Type B pancreatic cell (in vitro differentiated cells): Measurements from ENCODE around the gene CTBP2. TPM values are rescaled to one million over a fixed set of nuclear protein-coding genes. Genes with fewer than 3 reads are reported as not detected.

ENCODE experiments used
- DNase-seq: peaks from one replicate; pipeline ENCODE4 v3.0.0; 2021; ENCODE audit warnings: mixed read lengths; ENCODE audit not compliant: unreplicated experiment; ENCODE audit errors: extremely low spot score
- H3K27ac Mint-ChIP-seq: 2 replicates; pipeline ENCODE4 v1.8.0; 2021; ENCODE audit warnings: mild to moderate bottlenecking, mixed read lengths
- H3K27me3 Mint-ChIP-seq: 2 replicates; pipeline ENCODE4 v1.8.0; 2021; ENCODE audit warnings: mixed read lengths
- H3K36me3 Mint-ChIP-seq: 2 replicates; pipeline ENCODE4 v1.8.0; 2021; ENCODE audit warnings: mixed read lengths
- H3K4me1 Mint-ChIP-seq: one replicate; pipeline ENCODE4 v1.8.0; 2021; ENCODE audit warnings: mixed read lengths; ENCODE audit not compliant: unreplicated experiment
- H3K4me3 Mint-ChIP-seq: 2 replicates; pipeline ENCODE4 v1.8.0; 2021; ENCODE audit warnings: mild to moderate bottlenecking, mixed read lengths
- H3K9me3 Mint-ChIP-seq: 2 replicates; pipeline ENCODE4 v1.8.0; 2021; ENCODE audit warnings: mixed read lengths
- CTCF ChIP-seq: fragments of 200-600 bp; sonication (generic); conservative IDR thresholded peaks from 2 replicates; pipeline ENCODE4 v1.5.0; 2021; ENCODE audit warnings: antibody characterized with exemption, mild to moderate bottlenecking
- total RNA-seq: library from RNA; stranded (reverse); gene quantifications from 2 replicates; pipeline ENCODE4 v1.2.1, GENCODE V29; 2021; ENCODE audit warnings: low replicate concordance

Gene CTBP2
- total RNA-seq, 1 donor from 2014 or later: 113 TPM

- no peak for DNase-seq
- H3K27me3 Mint-ChIP-seq: no peaks in the 10 kb centered on the region
- H3K36me3 Mint-ChIP-seq: peaks cover 33% of the 10 kb centered on the region
- no peaks in the 10 kb centered on the region for H3K9me3 Mint-ChIP-seq
- no peak overlapping the region for H3K27ac Mint-ChIP-seq
- no peak overlapping the region for H3K4me3 Mint-ChIP-seq
- TF ChIP-seq CTCF: no peak
- H3K4me1 Mint-ChIP-seq: peaks cover 68% of the 10 kb centered on the region
These were observed 127.0 kb downstream of the CTBP2 start for GRCh38 chr10:125033146-125033924.

GRCh38 chr10:125032474-125033020 is 127.8 kb downstream of the CTBP2 start:
- no peaks in the 10 kb centered on the region for H3K9me3 Mint-ChIP-seq
- H3K4me1 Mint-ChIP-seq: peaks cover 71% of the 10 kb centered on the region
- no peaks in the 10 kb centered on the region for H3K27me3 Mint-ChIP-seq
- H3K27ac Mint-ChIP-seq: peak overlapping the region; percentile 31
- no peak for TF ChIP-seq CTCF
- no peak for DNase-seq
- no peak overlapping the region for H3K4me3 Mint-ChIP-seq
- H3K36me3 Mint-ChIP-seq: peaks cover 29% of the 10 kb centered on the region

- H3K36me3 Mint-ChIP-seq: peaks cover 24% of the 10 kb centered on the region
- peaks cover 63% of the 10 kb centered on the region for H3K4me1 Mint-ChIP-seq
- H3K27ac Mint-ChIP-seq: no peak overlapping the region
- H3K4me3 Mint-ChIP-seq: no peak overlapping the region
- no peaks in the 10 kb centered on the region for H3K27me3 Mint-ChIP-seq
- no peak for DNase-seq
- no peaks in the 10 kb centered on the region for H3K9me3 Mint-ChIP-seq
- no peak for TF ChIP-seq CTCF
These were observed 129.7 kb downstream of the CTBP2 start for GRCh38 chr10:125030567-125031197.

- no peaks in the 10 kb centered on the region for H3K27me3 Mint-ChIP-seq
These were observed 130.7 kb downstream of the CTBP2 start for GRCh38 chr10:125029584-125030242.

More at GRCh38 chr10:125029584-125030242, 130.7 kb downstream of the CTBP2 start:
- Mint-ChIP-seq H3K4me1 (peaks cover 62% of the 10 kb centered on the region), H3K4me3 (no peak overlapping the region), H3K36me3 (peaks cover 19% of the 10 kb centered on the region), H3K27ac (peak overlapping the region; percentile 84), H3K9me3 (no peaks in the 10 kb centered on the region)
- TF ChIP-seq CTCF: no peak
- no peak for DNase-seq
